Measurements from ENCODE around the gene PPP1R17. TPM values are rescaled to one million over a fixed set of nuclear protein-coding genes. Genes with fewer than 3 reads are reported as not detected.

Gene PPP1R17
- total RNA-seq, 1 donor from 2014 or later, result not detected

GRCh38 chr7:31748084-31748483 is 61.1 kb downstream of the PPP1R17 start:
- DNase-seq (ENCODE audit: low spot score), result no peak
- Mint-ChIP-seq H3K36me3 (ENCODE audit: low read depth) (peaks cover 9% of the 10 kb centered on the region), H3K4me3 (ENCODE audit: unreplicated experiment) (no peak overlapping the region), H3K27ac (ENCODE audit: unreplicated experiment) (no peak overlapping the region), H3K27me3 (ENCODE audit: low read depth) (no peaks in the 10 kb centered on the region), H3K4me1 (ENCODE audit: low read depth) (peaks cover 9% of the 10 kb centered on the region), H3K9me3 (ENCODE audit: low read depth) (peaks cover 3% of the 10 kb centered on the region)
- TF ChIP-seq CTCF (IDR thresholded peaks at IDR 0.05), result no peak

DNA sequence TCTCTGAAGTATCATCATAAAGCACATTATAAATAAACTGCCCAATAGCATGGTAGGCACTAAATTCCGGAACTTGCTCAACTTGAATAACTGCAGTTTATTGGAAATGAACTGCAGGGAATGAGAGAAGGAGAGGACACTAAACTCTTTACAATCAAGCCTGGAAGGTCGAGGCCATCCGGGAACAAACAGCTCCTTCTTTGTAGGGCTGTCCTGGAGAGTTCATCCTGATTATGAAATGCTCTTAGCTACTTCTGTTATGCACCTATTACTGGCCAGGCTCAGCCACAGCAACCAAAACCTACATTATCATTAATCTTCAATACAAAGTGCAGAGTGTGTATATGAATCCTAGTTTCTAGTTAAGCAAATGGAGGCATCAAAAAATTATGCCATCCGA is 64.7 kb downstream of the PPP1R17 start:
- Mint-ChIP-seq H3K27me3 (ENCODE audit: low read depth) (no peaks in the 10 kb centered on the region), H3K9me3 (ENCODE audit: low read depth) (peaks cover 5% of the 10 kb centered on the region), H3K4me1 (ENCODE audit: low read depth) (no peaks in the 10 kb centered on the region), H3K36me3 (ENCODE audit: low read depth) (peaks cover 7% of the 10 kb centered on the region), H3K4me3 (ENCODE audit: unreplicated experiment) (no peak overlapping the region), H3K27ac (ENCODE audit: unreplicated experiment) (no peak overlapping the region)
- no peak for DNase-seq (ENCODE audit: low spot score)
- no peak for TF ChIP-seq CTCF (IDR thresholded peaks at IDR 0.05)

Other genes starting within 250 kb of the PPP1R17 start
- gene ITPRID1, start 173.1 kb upstream of the PPP1R17 start, total RNA-seq, result not detected in 3 replicates

Measured in chondrocyte (in vitro differentiated cells).